ENCODE data around the gene DTX4.

The DTX4 gene

GRCh38 chr11:59216641-59217564 is 45.0 kb downstream of the DTX4 start:
- peak in 8 of 58 donors; percentile 13 to 50 (median 18) for DNase-seq

- no peak for DNase-seq
Measured at GRCh38 chr11:59218319-59218718, 46.4 kb downstream of the DTX4 start.

GRCh38 chr11:59218893-59219292 is 47.0 kb downstream of the DTX4 start:
- no peak for DNase-seq

GRCh38 chr11:59219836-59220235 is 47.9 kb downstream of the DTX4 start:
- DNase-seq, result no peak

- DNase-seq, result no peak
Measured at GRCh38 chr11:59221441-59221840, 49.5 kb downstream of the DTX4 start.

- no peak for DNase-seq
Measured at GRCh38 chr11:59222464-59223060, 50.6 kb downstream of the DTX4 start.

- DNase-seq, result no peak
Measured at GRCh38 chr11:59223177-59223576, 51.2 kb downstream of the DTX4 start.

- no peak for DNase-seq
Measured at GRCh38 chr11:59223611-59224010, 51.7 kb downstream of the DTX4 start.

- no peak for DNase-seq
Measured at GRCh38 chr11:59224351-59224928, 52.5 kb downstream of the DTX4 start.

GRCh38 chr11:59225017-59225416 is 53.1 kb downstream of the DTX4 start:
- no peak for DNase-seq

- DNase-seq, result no peak
Measured at GRCh38 chr11:59226396-59226795, 54.5 kb downstream of the DTX4 start.

GRCh38 chr11:59240322-59240721 is 68.4 kb downstream of the DTX4 start:
- no peak for DNase-seq

- no peak for DNase-seq
Measured at GRCh38 chr11:59243633-59244032, 71.7 kb downstream of the DTX4 start.

GRCh38 chr11:59247531-59248227 is 75.7 kb downstream of the DTX4 start:
- no peak for DNase-seq

- no peak for DNase-seq
Measured at GRCh38 chr11:59249535-59249934, 77.6 kb downstream of the DTX4 start.

- DNase-seq, result no peak
Measured at GRCh38 chr11:59253001-59253400, 81.1 kb downstream of the DTX4 start.

- DNase-seq, result no peak
Measured at GRCh38 chr11:59254286-59254685, 82.4 kb downstream of the DTX4 start.

- no peak for DNase-seq
Measured at GRCh38 chr11:59255281-59255680, 83.3 kb downstream of the DTX4 start.

All from anterior cingulate cortex (tissue), 58 donors.